ENCODE results near the gene ZNF680.

ZNF680 gene

GRCh38 chr7:64559206-64559605 lies 3.7 kb downstream of the ZNF680 start:
- ATAC-seq (ENCODE audit: insufficient read depth, low read depth) (no peak), DNase-seq (no peak)
- H3K79me2 ChIP-seq (ENCODE audit: insufficient read depth, low read length), result peaks cover 92% of the 10 kb centered on the region
- peaks cover 65% of the 10 kb centered on the region for H3K36me3 ChIP-seq (ENCODE audit: insufficient read depth, low read length)
- H4K20me1 ChIP-seq (ENCODE audit: insufficient read depth, low read length), result 0 out of 2 replicates have a peak, but pooled peaks cover 4% of the 10 kb centered on the region
- H3K4me3 ChIP-seq (ENCODE audit: low read depth in 1 of 2, low read length in 2 of 2), result no peak overlapping the region
- H3K9ac ChIP-seq (ENCODE audit: low read depth, low read length), result no peak overlapping the region
- peaks cover 23% of the 10 kb centered on the region for H3K9me3 ChIP-seq (ENCODE audit: insufficient read depth, low read length, severe bottlenecking)
- peaks cover 42% of the 10 kb centered on the region for H3K4me1 ChIP-seq (ENCODE audit: insufficient read depth, low read length)
- H3K27me3 ChIP-seq (ENCODE audit: insufficient read depth, low read length, poor library complexity), result no peaks in the 10 kb centered on the region
- no peak overlapping the region for H2AFZ ChIP-seq (ENCODE audit: low read depth, low read length)
- H3K27ac ChIP-seq (ENCODE audit: low read length), result no peak overlapping the region
- TF ChIP-seq CTCF (IDR thresholded peaks at IDR 0.05; ENCODE audit: borderline replicate concordance, extremely low read depth, low read length, poor library complexity, severe bottlenecking) (no peak), EZH2 (IDR thresholded peaks at IDR 0.05; ENCODE audit: borderline replicate concordance, low read depth, low read length, severe bottlenecking) (no peak)
- H3K4me2 ChIP-seq (ENCODE audit: insufficient read depth, low read length), result peak overlapping the region; percentile 33; the same call in 1 of the 2 replicates

- Histone ChIP-seq H3K4me3 (ENCODE audit: low read depth in 1 of 2, low read length in 2 of 2) (no peak overlapping the region), H3K4me1 (ENCODE audit: insufficient read depth, low read length) (peaks cover 39% of the 10 kb centered on the region), H3K9ac (ENCODE audit: low read depth, low read length) (no peak overlapping the region), H3K4me2 (ENCODE audit: insufficient read depth, low read length) (peak overlapping the region; percentile 33; the same call in 1 of the 2 replicates), H3K9me3 (ENCODE audit: insufficient read depth, low read length, severe bottlenecking) (peaks cover 23% of the 10 kb centered on the region), H3K79me2 (ENCODE audit: insufficient read depth, low read length) (peaks cover 93% of the 10 kb centered on the region), H3K27me3 (ENCODE audit: insufficient read depth, low read length, poor library complexity) (no peaks in the 10 kb centered on the region), H3K36me3 (ENCODE audit: insufficient read depth, low read length) (peaks cover 66% of the 10 kb centered on the region), H2AFZ (ENCODE audit: low read depth, low read length) (no peak overlapping the region), H4K20me1 (ENCODE audit: insufficient read depth, low read length) (0 out of 2 replicates have a peak, but pooled peaks cover 4% of the 10 kb centered on the region), H3K27ac (ENCODE audit: low read length) (no peak overlapping the region)
- DNase-seq, result no peak
- no peak for ATAC-seq (ENCODE audit: insufficient read depth, low read depth)
- no peak for TF ChIP-seq CTCF (IDR thresholded peaks at IDR 0.05; ENCODE audit: borderline replicate concordance, extremely low read depth, low read length, poor library complexity, severe bottlenecking)
- no peak for TF ChIP-seq EZH2 (IDR thresholded peaks at IDR 0.05; ENCODE audit: borderline replicate concordance, low read depth, low read length, severe bottlenecking)
Observed at GRCh38 chr7:64558781-64559180, 4.1 kb downstream of the ZNF680 start.

- no peak overlapping the region for H3K4me3 ChIP-seq (ENCODE audit: low read depth in 1 of 2, low read length in 2 of 2)
- no peak overlapping the region for H3K27ac ChIP-seq (ENCODE audit: low read length)
Observed at GRCh38 chr7:64558323-64558705, 4.6 kb downstream of the ZNF680 start.

More at GRCh38 chr7:64558323-64558705, 4.6 kb downstream of the ZNF680 start:
- no peak for DNase-seq
- Histone ChIP-seq H4K20me1 (ENCODE audit: insufficient read depth, low read length) (0 out of 2 replicates have a peak, but pooled peaks cover 4% of the 10 kb centered on the region), H3K27me3 (ENCODE audit: insufficient read depth, low read length, poor library complexity) (no peaks in the 10 kb centered on the region), H3K79me2 (ENCODE audit: insufficient read depth, low read length) (peaks cover 93% of the 10 kb centered on the region), H3K36me3 (ENCODE audit: insufficient read depth, low read length) (peaks cover 66% of the 10 kb centered on the region), H3K4me1 (ENCODE audit: insufficient read depth, low read length) (peaks cover 34% of the 10 kb centered on the region), H2AFZ (ENCODE audit: low read depth, low read length) (no peak overlapping the region), H3K9me3 (ENCODE audit: insufficient read depth, low read length, severe bottlenecking) (peaks cover 23% of the 10 kb centered on the region), H3K4me2 (ENCODE audit: insufficient read depth, low read length) (no peak overlapping the region), H3K9ac (ENCODE audit: low read depth, low read length) (no peak overlapping the region)
- TF ChIP-seq CTCF (IDR thresholded peaks at IDR 0.05; ENCODE audit: borderline replicate concordance, extremely low read depth, low read length, poor library complexity, severe bottlenecking), result no peak
- TF ChIP-seq EZH2 (IDR thresholded peaks at IDR 0.05; ENCODE audit: borderline replicate concordance, low read depth, low read length, severe bottlenecking), result no peak
- ATAC-seq (ENCODE audit: insufficient read depth, low read depth), result no peak

All from DND-41 (cell line).